Vagina (tissue), 2 donors: ENCODE measurements around the gene KLRD1.

ENCODE experiments used
- CTCF ChIP-seq, 3 experiments: fragments of 450-650 bp in 2 of 3; fragments of 200-600 bp in 1 of 3; sonication (generic) in 1 of 3; IDR thresholded peaks; one replicate each; pipeline ENCODE4 v1.5.1; 2017 to 2019; ENCODE audit warnings: antibody characterized with exemption in 3 of 3, mild to moderate bottlenecking in 2 of 3, moderate library complexity in 2 of 3
- POLR2A ChIP-seq, 2 donors: fragments of 450-650 bp; IDR thresholded peaks; one replicate each; pipeline ENCODE4 v1.6.1; 2017; ENCODE audit warnings: antibody characterized with exemption in 2 of 2, mild to moderate bottlenecking in 2 of 2, moderate library complexity in 2 of 2
- POLR2AphosphoS5 ChIP-seq, 2 donors: sonication (generic); formaldehyde crosslinking; IDR thresholded peaks; one replicate each; pipeline ENCODE4 v1.9.0; 2017; ENCODE audit warnings: antibody characterized with exemption in 2 of 2, mild to moderate bottlenecking in 2 of 2, low read depth in 1 of 2; ENCODE audit not compliant: insufficient read depth in 1 of 2

DNA sequence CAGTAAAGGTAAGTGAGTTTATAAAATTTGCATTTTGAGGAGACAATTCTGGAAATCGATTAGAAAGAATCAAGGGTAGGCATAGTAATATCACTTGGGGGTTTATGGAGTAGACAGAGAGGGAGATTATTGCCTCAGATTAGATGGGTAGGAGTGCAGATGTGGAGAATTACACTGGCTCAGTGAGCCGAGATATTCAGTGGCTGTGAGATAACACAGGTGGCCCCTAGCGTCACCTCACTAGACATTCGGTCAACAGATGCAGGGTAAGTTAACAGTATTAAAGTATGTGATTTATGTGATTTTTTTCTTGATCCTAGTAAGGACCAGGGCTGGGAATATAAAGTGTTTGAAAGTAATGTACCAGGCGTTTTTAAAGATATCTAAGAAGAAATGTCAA lies 39.6 kb upstream of the KLRD1 start:
- TF ChIP-seq CTCF (IDR thresholded peaks at IDR 0.05) (no peak), POLR2A (IDR thresholded peaks at IDR 0.05) (no peak), POLR2AphosphoS5 (IDR thresholded peaks at IDR 0.05; ENCODE audit: insufficient read depth in 1 of 2, low read depth in 1 of 2) (no peak)
